PC-9 (cell line): ENCODE measurements around the gene GPR17. TPM values are rescaled to one million over a fixed set of nuclear protein-coding genes. Genes with fewer than 3 reads are reported as not detected.

Experiments used
- BruUV-seq: library from RNA; stranded (reverse); fragments of 400-500 nt; replicated peaks from 2 replicates; lab custom pipeline; 2021; lab: Mats Ljungman, UMichigan
- CTCF ChIA-PET: fragments of 300-600 bp; sonication (Branson Sonifier 250); formaldehyde crosslinking; loops from one replicate; lab custom pipeline; 2022; ENCODE audit warnings: antibody characterized with exemption; lab: Charles Lee
- POLR2A ChIA-PET: fragments of 300-600 bp; sonication (Branson Sonifier 250); formaldehyde crosslinking; loops from one replicate; lab custom pipeline; 2022; ENCODE audit warnings: antibody characterized with exemption; ENCODE audit not compliant: unreplicated experiment; lab: Charles Lee
- DNase-seq, 2 experiments: peaks; one replicate each; pipeline versions ENCODE4 v3.0.0 to v3.0.0-alpha.2; 2015 to 2022; ENCODE audit warnings: mixed read lengths in 1 of 2
- H2AFZ ChIP-seq: fragments of 200-600 bp; sonication (generic); 2 replicates; pipeline ENCODE4 v1.8.1; 2017; ENCODE audit warnings: antibody characterized with exemption
- H3F3A ChIP-seq: fragments of 200-600 bp; sonication (generic); 2 replicates; pipeline ENCODE4 v1.8.1; 2017; ENCODE audit warnings: antibody characterized with exemption, mild to moderate bottlenecking, low read depth; ENCODE audit not compliant: insufficient read depth
- H3K27ac ChIP-seq: fragments of 200-600 bp; sonication (generic); 2 replicates; pipeline ENCODE4 v1.6.1; 2016; ENCODE audit warnings: mixed run types
- H3K27me3 ChIP-seq: fragments of 200-600 bp; sonication (generic); 2 replicates; pipeline ENCODE4 v1.6.1; 2016; ENCODE audit warnings: low read depth, mixed run types; ENCODE audit not compliant: insufficient read depth
- H3K36me3 ChIP-seq: fragments of 200-600 bp; sonication (generic); 2 replicates; pipeline ENCODE4 v1.6.1; 2016; ENCODE audit warnings: low read depth, mixed run types
- H3K4me1 ChIP-seq: fragments of 200-600 bp; sonication (generic); replicated peaks from 2 replicates; pipeline ENCODE4 v1.6.1; 2016; ENCODE audit warnings: mixed run types; ENCODE audit not compliant: insufficient read depth
- H3K4me2 ChIP-seq: fragments of 200-600 bp; sonication (generic); 2 replicates; pipeline ENCODE4 v1.6.1; 2017; ENCODE audit warnings: mixed run types
- H3K4me3 ChIP-seq: fragments of 200-600 bp; sonication (generic); 2 replicates; pipeline ENCODE4 v1.6.1; 2016; ENCODE audit warnings: mixed run types
- H3K79me2 ChIP-seq: fragments of 200-600 bp; sonication (generic); 2 replicates; pipeline ENCODE4 v1.6.1; 2017; ENCODE audit warnings: low read depth, mixed run types
- H3K9me2 ChIP-seq: fragments of 200-600 bp; sonication (generic); 2 replicates; pipeline ENCODE4 v1.8.1; 2017; ENCODE audit warnings: mild to moderate bottlenecking; ENCODE audit not compliant: insufficient read depth
- H3K9me3 ChIP-seq: fragments of 200-600 bp; sonication (generic); 2 replicates; pipeline ENCODE4 v1.8.1; 2016; ENCODE audit warnings: low read depth; ENCODE audit not compliant: insufficient read depth
- H4K20me1 ChIP-seq: fragments of 200-600 bp; sonication (generic); 2 replicates; pipeline ENCODE4 v1.8.1; 2017; ENCODE audit not compliant: insufficient read depth
- EZH2 ChIP-seq: fragments of 200-600 bp; sonication (generic); IDR thresholded peaks from 2 replicates; pipeline ENCODE4 v1.8.0; 2017; ENCODE audit warnings: antibody characterized with exemption, low read depth
- intact Hi-C: fragments of 100-400 bp; cut with micrococcal nuclease; formaldehyde crosslinking; loops from one replicate; pipeline ENCODE4 v1.10.0; 2022; ENCODE audit not compliant: unreplicated experiment
- total RNA-seq: library from RNA; stranded (reverse); gene quantifications from 2 replicates; pipeline ENCODE4 v1.2.3, GENCODE V29; 2021
- TF ChIP-seq, protein P1 (sequence below): fragments of 200-600 bp; sonication (generic); conservative IDR thresholded peaks from 2 replicates; pipeline ENCODE4 v1.6.1; 2017; ENCODE audit warnings: mixed run types, antibody characterized with exemption, mild to moderate bottlenecking, moderate library complexity

The GPR17 gene
- total RNA-seq, 1 experiment from 2014 or later, result not detected

DNA sequence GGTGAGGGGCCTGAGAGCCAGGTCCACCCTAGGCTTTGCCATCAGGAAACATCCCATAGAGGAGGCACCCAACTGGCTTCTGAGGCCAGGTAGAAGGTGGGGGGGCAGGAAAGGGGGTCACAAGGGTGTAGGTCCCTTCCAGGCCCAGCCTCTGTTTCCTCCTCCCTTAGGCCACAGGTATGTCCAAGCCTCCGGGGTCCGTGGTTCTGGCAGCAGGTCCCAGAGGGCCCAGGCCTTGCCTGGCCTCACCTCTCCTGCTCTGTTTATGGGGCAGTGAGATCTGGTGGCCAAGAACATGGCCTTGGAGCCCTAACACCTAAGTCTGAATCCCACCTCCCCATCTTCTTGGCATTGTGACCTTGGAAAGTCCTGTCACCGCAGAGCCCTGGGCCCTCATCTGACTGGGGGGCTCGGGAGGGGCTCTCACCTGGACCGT is 21.6 kb upstream of the GPR17 start:
- Histone ChIP-seq H3K27ac (no peak overlapping the region), H4K20me1 (no peaks in the 10 kb centered on the region), H3K36me3 (no peaks in the 10 kb centered on the region), H3K4me2 (no peak overlapping the region), H3K79me2 (no peaks in the 10 kb centered on the region), H3F3A (no peaks in the 10 kb centered on the region), H2AFZ (no peak overlapping the region), H3K9me3 (no peaks in the 10 kb centered on the region), H3K27me3 (peaks cover 15% of the 10 kb centered on the region; the same call in 1 of the 2 replicates), H3K4me1 (no peaks in the 10 kb centered on the region), H3K4me3 (no peak overlapping the region), H3K9me2 (no peaks in the 10 kb centered on the region)
- DNase-seq, result no peak
- TF ChIP-seq, protein P1, sequence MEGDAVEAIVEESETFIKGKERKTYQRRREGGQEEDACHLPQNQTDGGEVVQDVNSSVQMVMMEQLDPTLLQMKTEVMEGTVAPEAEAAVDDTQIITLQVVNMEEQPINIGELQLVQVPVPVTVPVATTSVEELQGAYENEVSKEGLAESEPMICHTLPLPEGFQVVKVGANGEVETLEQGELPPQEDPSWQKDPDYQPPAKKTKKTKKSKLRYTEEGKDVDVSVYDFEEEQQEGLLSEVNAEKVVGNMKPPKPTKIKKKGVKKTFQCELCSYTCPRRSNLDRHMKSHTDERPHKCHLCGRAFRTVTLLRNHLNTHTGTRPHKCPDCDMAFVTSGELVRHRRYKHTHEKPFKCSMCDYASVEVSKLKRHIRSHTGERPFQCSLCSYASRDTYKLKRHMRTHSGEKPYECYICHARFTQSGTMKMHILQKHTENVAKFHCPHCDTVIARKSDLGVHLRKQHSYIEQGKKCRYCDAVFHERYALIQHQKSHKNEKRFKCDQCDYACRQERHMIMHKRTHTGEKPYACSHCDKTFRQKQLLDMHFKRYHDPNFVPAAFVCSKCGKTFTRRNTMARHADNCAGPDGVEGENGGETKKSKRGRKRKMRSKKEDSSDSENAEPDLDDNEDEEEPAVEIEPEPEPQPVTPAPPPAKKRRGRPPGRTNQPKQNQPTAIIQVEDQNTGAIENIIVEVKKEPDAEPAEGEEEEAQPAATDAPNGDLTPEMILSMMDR, result no peak
- TF ChIP-seq EZH2, result no peak
- ChIA-PET CTCF (no interaction called here), POLR2A (no interaction called here)
- BruUV-seq, result no TSS peak
- intact Hi-C loops, result no loop called here

DNA sequence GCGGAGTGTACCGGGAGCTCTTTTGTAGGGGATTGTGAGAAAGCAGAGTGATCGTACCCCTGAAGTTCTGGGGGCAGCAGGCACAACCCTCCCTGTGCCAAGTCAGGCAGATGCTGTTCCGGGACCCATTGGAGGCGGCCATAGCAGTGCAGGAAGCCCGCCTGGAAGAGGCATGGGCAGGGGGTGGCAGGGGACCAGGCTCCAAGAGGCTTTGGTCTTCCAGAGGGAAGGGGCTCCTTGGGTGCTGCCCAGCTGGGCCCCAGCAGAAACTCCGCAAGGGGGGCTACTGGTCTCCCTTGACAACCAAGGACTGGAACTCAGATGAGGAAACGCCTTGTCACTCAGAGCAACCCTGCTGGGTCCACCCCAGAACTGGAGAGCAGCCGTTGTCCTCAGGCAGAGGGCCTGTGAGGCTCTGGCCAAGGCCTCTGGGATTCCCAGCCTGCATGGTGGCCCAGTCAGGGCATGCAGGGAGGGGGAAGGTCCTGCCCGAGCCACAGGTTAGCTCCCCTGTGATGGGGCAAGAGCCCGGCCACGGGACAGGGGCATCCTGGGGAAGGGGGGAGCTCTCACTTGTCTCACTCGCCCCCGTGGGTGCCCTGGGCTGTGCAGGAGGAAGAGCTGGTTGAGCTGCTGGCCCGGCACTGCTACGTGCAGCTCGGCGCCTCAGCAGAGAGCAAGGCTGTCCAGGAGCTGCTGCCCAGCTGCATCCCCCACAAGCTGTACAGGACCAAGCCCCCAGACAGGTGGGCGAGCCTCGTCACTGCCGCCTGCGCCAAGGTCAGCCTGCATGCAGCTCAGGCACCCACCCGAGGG is 21.0 kb upstream of the GPR17 start:
- POLR2A ChIA-PET, result no interaction called here
- no peak overlapping the region for H2AFZ ChIP-seq
- no peaks in the 10 kb centered on the region for H3K79me2 ChIP-seq
- no peaks in the 10 kb centered on the region for H3K36me3 ChIP-seq
- H4K20me1 ChIP-seq, result no peaks in the 10 kb centered on the region
- intact Hi-C loops, result no loop called here
- no peaks in the 10 kb centered on the region for H3F3A ChIP-seq
- H3K27me3 ChIP-seq, result peaks cover 11% of the 10 kb centered on the region; the same call in 1 of the 2 replicates
- no TSS peak for BruUV-seq
- H3K9me3 ChIP-seq, result no peaks in the 10 kb centered on the region
- no peak overlapping the region for H3K27ac ChIP-seq
- 0 out of 2 replicates have a peak, but pooled peaks cover 2% of the 10 kb centered on the region for H3K4me1 ChIP-seq
- H3K4me3 ChIP-seq, result no peak overlapping the region
- H3K9me2 ChIP-seq, result no peaks in the 10 kb centered on the region
- CTCF ChIA-PET, result no interaction called here
- no peak for DNase-seq
- H3K4me2 ChIP-seq, result no peak overlapping the region
- TF ChIP-seq, protein P1, result no peak
- no peak for TF ChIP-seq EZH2

DNA sequence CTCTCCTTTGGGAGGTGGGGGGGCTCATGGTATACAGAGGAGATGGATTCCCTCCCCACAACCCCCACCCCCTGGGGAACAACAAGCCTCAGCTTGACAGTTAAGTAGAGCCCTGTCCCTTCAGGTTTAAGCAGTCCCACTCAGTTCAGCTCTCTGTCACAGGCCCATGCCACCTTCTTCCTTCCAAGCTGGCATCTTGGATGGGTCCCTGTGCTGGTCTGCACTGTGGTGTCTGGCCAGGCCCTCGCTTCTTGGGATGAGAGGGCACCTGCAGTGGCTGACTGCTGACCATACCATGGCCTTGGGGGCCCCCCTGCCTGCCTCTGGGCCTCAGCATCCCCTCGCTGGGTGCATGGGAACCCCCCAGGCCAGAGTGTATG is 20.4 kb upstream of the GPR17 start:
- Histone ChIP-seq H3F3A (no peaks in the 10 kb centered on the region), H3K27me3 (0 out of 2 replicates have a peak, but pooled peaks cover 9% of the 10 kb centered on the region)
- CTCF ChIA-PET, result no interaction called here

More for the DNA sequence above, 20.4 kb upstream of the GPR17 start:
- Histone ChIP-seq H3K4me3 (no peak overlapping the region), H3K9me2 (no peaks in the 10 kb centered on the region), H3K9me3 (no peaks in the 10 kb centered on the region), H4K20me1 (no peaks in the 10 kb centered on the region), H3K27ac (no peak overlapping the region), H2AFZ (no peak overlapping the region), H3K4me2 (no peak overlapping the region), H3K4me1 (peaks cover 8% of the 10 kb centered on the region; the same call in 1 of the 2 replicates), H3K36me3 (no peaks in the 10 kb centered on the region), H3K79me2 (no peaks in the 10 kb centered on the region)
- no peak for DNase-seq
- no TSS peak for BruUV-seq
- intact Hi-C loops, result no loop called here
- POLR2A ChIA-PET, result no interaction called here
- TF ChIP-seq, protein P1, result no peak
- no peak for TF ChIP-seq EZH2
